SIG-M5 treated with dmso at 0.1 percent for 504 hours (cell line): ENCODE measurements around the gene TDRD12.
A peak's percentile ranks its signal among the peaks of the same experiment; 100 is the strongest.
"Not testable (repeated sequence)": the region's sequence is repeated elsewhere in the genome, so short reads cannot be mapped to it uniquely, and the experiment has no call there.

Experiments
- DNase-seq: peaks from one replicate; lab custom pipeline; 2025; ENCODE audit not compliant: unreplicated experiment; lab: John Stamatoyannopoulos, UW

TDRD12 gene

DNA sequence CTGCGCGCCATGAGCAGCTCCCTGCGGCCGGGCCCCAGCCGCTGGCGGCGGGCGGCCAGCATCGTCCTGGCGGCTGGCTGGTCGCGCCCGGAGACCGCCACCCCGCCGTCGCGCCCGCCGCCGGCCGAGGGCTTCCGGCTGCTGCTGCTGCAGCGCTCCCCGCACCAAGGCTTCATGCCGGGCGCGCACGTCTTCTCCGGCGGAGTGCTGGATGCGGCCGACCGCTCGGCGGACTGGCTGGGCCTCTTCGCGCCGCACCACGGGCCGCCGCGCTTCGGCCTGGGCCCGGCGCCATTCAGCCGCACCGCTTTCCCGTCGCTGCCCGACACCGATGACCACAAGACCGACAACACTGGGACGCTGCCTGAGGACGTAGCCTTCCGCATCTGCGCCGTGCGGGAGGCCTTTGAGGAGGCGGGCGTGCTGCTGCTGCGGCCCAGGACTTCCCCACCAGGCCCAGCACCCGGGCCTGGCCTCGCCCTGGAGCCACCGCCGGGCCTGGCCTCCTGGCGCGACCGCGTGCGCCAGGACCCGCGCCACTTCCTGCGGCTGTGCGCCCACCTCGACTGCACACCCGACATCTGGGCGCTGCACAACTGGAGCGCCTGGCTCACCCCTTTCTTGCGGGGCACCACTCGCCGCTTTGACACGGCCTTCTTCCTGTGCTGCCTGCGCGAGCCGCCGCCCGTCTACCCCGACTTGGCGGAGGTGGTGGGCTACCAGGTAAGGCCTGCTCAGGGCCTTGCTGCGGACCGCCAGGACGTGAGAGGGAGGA is 27.4 kb upstream of the TDRD12 start:
- peak; percentile 30 for DNase-seq

DNA sequence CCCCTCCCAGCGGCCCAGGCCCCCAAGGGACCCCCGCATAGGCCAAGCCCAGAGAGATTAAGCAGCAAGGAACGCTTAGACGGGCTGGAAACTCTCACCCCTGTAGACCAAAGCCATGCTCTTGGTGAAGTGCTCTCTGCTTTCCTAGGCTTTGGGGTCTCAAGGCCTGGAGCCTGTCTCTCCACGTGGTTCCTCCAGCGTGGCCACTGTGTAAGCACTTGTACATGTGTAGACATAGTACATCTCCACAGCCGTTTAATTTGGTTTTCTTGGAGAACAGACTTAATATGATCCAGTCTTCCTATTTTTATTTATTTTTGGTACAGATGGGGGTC is 26.9 kb upstream of the TDRD12 start:
- DNase-seq: no peak

DNA sequence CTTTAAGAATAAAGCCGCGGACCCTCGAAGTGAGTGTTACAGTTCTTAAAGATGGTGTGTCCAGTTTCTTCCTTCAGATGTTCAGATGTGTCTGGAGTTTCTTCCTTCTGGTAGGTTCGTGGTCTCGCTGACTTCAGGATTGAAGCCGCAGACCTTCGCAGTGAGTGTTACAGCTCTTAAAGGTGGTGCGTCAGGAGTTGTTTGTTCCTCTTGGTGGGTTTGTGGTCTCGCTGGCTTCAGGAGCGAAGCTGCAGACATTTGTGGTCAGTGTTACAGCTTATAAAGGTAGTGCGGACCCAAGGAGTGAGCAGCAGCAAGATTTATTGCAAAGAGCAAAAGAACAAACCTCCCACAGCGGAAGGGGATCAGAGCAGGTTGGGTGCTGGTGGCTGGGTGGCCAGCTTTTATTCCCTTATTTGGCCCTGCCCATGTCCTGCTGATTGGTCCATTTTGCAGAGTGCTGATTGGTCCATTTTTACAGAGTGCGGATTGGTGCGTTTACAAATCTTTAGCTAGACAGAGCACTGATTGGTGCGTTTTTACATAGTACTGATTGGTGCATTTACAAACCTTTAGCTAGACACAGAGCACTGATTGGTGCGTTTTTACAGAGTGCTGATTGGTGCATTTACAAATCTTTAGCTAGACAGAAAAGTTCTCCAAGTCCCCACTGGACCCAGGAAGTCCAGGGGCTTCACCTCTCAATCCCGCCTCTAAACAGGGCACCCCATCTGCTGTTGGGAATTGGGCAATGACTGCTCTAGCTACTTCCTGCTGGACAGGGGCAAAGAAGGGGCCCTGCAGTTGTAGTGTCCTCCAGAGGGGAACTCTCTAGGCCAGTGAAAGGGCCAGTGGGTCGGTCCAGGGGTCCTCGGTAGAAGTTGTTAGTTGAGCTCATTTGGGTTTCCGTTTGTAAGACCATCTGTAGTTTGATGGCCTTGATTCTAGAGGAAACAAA is 26.1 kb upstream of the TDRD12 start:
- peak; percentile 51 for DNase-seq

DNA sequence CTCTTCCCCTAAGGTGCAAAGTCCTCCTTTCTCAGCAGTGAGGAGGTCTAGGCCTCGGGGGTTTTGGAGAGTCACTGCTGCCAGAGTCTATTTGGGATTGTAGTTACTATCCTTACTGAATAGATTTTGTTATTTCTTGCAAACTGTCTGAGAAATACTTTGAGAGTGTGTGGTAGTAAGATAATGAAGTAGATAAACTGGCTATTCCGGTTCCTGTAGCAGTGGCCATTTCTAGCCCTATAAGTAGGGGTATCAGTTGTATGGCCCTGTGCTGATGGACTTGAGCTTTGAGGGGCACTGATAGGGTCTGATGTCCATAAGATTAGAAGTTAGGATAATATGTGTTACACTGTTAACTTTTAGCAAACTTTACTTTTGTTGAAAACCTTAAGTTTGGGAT is 25.3 kb upstream of the TDRD12 start:
- DNase-seq: not testable (repeated sequence)

DNA sequence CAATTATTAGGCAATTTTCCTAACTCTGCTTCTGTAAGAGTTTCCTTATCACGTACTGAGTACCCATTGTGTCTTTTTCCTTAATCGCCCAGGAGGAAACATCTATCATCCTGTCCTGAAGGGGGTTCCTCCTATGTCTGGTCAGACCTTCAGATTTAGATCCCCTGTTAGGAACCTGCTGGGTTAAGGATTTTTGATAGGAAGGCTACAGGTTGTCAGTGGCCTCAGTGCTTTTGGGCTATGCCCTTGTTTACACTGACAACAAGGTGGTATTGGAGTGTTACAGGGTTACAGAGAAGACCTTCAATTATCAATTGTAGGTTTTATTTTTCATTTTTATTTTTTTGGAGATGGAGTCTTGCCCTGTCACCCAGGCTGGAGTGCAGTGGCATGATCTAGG is 24.7 kb upstream of the TDRD12 start:
- not testable (repeated sequence) for DNase-seq

DNA sequence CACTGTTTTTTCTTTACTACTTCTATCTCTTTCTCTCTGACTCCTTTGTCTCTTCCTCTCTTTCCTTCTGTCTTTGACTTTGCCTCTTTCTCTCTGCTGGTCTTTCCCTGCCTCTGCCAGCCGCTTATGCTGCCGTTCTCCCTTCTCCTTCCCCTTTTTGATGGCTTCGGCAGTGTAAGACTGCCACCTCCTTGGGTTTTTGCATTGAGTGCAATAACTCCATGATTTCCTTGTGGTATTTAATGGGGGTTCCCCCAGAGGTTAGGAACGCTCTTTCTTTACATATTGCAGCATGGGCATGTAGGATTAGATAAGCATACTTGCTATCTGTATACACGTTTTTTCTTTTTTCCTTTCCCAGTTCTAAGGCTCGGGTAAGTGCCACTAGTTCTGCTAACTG is 24.1 kb upstream of the TDRD12 start:
- peak; percentile 63 for DNase-seq

DNA sequence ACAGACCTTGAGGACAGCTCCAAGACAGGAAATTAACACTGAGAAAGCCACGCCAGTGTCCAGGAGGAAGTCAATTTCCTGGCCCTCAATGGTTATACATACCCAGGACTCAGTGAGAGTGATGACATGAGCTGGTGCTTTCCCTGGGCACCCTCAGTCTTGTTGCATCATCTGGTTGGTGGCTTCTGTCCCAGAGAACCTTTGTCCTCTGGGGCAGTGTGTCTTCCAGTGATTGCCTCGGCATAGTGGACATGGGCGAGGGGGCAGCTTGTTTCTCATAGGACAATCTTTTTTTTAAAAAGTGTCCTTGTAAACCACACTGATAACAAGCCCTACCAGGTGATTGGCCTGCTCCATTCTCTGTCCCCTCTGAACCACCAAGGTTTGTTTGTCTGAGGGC is 22.8 kb upstream of the TDRD12 start:
- not testable (repeated sequence) for DNase-seq

DNA sequence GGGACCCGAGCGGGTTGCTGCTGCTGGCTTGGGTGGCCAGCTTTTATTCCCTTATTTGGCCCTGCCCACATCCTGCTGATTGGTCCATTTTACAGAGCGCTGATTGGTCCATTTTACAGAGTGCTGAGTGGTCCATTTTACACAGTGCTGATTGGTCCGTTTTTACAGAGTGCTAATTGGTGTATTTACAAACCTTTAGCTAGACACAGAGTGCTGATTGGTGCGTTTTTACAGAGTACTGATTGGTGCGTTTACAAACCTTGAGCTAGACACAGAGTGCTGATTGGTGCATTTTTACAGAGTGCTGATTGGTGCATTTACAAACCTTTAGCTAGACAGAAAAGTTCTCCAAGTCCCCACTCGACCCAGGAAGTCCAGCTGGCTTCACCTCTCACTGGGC is 19.4 kb upstream of the TDRD12 start:
- not testable (repeated sequence) for DNase-seq

DNA sequence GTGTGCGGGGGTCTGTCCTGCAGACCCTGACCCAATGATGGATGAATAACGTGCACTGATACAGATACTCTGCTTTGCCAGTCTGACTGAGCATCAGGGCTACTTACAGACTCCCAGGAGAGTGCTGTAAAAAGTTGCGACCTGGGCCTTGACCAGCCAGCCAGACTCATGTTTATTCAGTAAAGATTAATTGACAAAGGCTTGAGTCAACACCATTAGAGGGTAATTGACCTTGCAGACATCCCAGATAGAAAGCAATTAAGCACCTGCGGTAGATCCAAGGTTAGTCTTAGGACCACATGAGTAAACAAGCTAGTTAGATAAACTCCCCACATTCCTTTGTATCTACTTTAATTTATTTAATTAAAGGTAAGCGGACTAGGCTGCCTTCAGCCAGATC is 17.6 kb upstream of the TDRD12 start:
- DNase-seq: no peak

DNA sequence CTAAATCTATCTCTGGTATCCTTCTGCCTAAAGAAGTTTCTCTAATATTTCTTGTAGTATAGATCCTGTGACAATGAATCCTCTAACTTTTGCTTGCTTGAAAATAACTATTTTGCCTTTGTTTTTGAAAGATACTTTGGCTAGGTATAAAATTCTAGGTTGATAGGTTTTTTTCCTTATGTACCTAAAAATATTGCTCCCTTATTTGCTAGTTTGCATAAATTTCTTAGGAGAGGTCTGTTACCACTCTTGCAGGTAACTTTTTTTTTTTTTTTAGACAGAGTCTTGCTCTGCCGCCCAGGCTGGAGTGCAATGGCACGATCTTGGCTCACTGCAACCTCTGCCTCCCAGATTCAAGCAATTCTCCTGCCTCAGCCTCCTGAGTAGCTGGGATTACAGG is 15.6 kb upstream of the TDRD12 start:
- DNase-seq: not testable (repeated sequence)

DNA sequence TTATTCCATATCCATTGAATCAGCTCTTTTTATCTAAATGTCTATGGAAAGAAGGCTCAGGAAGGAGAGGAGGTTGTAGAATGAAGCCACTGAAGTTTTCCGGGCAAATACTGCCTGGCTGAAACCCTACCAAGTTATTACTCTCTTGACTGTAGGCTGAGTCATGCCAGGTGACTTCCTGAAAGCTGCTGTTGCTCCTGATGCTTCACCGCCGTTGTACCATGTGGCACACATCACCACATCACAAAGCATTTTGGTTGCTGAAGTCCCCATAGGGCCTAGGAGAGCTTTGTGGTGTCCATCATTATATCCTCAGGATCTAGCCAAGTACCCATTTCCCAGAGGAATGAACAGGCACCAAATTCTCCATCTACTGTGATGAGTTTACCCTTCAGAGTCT is 11.1 kb upstream of the TDRD12 start:
- DNase-seq: no peak

DNA sequence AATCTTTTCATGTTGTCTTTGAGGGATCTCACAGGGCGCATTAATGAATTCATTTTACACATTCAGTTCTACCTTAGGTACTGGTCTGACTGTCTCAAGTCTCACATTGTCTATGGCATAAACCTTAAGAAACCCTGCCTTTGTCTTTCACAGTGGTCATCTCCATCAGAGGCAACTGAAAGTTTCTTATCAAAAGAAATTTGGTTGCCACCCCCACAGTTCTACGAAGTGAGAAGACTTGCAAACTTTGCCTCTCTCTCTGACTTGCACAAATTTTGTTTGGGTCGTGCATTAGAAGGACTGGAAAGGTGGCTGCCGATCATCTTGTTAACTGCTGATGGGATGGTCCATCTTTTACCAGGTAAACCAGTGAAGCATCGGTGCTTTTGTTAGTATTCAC is 10.5 kb upstream of the TDRD12 start:
- DNase-seq: no peak

DNA sequence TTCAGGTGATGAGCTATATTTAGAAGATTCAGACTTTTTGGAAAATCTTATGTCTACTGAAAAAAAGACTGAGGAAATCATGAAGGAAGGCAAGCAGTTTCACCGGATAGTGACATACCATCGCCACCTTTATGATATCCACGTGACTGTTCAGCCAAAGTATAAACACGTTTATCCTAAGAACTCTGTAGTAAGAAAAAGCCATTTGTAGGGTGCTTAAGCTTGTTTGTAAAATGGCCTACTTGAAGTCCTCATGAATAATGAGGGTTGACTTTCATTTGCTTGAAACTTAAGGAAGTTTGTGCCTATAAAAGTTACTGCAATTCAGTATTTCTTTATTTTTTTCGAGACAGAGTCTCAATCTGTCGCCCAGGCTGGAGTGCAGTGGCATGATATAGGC is 7.8 kb upstream of the TDRD12 start:
- no peak for DNase-seq

DNA sequence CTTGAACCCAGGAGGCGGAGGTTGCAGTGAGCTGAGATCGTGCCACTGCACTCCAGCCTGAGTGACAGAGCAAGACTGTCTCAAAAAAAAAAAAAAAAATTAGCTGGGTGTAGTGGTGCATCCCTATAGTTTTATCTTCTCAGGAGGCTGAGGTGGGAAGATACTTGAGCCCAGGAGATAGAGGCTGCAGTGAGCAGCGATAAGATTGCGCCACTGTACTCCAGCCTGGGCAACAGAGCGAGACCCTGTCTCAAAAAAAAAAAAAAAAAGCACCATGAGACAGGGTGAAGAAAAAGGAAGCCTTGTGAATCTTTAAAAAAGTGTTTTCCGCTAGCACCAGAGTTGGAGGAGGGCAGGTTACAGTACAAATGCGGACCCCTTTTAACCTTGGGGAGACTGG is 3.4 kb upstream of the TDRD12 start:
- not testable (repeated sequence) for DNase-seq

DNA sequence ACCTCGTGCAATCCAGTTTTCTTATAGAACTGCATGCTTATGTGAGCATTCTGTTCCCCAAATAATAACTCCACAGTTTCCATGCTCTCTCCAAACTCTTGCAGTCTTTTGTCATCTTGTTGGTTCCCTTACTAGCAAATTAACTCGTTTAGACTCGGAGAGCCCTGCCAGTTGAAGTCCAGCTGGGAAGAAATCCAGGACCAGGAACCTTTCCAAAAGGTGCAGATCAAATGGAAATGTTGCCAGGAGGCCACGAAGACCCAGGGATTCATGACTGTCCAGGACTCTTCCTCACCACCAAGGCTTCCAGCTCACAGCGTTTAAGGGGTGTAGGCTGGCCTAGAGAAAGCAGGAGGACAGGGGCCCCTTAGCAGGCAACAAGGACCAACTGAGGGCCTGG is 2.1 kb upstream of the TDRD12 start:
- DNase-seq: no peak

DNA sequence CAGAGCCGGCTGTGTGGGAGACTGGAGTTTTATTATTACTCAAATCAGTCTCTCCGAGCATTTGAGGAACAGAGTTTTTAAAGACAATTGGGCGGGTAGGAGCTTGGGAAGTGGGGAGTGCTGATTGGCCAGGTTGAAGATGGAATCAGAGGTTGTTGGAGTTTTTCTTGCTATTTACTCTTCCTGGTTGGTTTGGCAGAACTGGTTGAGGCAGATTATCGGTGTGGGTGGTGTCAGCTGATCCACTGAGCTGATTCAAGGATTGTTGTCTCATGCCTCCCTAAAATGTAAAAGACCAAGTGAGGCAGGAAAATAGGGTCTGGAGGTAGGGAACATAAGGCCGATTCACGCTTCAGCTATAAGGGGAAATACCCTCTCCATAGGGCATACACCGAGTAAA is 1.3 kb upstream of the TDRD12 start:
- DNase-seq: peak; percentile 44

DNA sequence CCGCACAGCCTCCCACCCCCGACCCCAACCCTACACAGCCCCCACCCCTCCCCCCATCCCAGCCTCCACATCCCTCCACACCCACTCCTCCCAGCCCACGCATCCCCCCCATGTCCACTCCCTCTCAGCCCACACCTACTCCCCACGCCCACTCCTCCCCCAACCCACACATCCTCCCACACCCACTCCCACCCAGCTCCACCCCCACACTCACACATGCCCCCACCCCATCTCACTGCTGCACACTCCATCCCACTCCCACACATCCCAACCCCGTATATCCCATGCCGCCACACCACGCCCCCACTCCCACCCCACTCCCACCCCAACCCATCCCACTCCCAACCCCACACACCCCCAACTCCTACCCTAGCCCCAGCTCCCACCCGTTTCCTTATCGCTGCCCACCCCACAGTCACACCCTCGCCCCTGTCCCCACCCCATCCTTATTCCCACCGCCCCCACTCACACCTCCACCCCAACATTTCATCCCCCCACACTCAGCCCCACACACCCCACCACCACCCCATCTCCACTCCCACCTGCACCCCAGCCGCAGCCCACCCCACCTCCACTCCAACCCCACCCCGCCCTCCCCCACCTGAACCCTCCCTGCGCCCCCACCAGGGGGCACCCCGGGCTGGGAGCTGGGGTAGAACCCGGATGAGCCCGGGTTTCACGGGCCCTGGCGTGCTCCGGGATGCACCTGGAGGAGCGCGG is 809 bp downstream of the TDRD12 start:
- no peak for DNase-seq

DNA sequence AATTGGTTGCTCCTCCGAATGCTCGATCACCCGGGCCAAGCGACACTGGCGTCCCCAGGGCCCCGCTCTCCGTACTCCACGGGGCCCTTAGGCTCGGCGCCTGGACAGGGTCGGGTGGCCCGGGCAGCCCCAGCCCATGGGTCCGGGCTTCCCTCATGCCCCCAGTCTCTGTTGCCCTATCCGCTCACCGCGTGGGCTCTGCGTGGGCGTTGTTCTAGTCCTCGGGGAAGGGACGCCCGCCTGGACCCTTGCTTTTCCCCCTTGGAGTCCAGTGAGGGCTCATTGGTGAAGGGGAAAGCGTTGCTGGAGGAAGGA is 1.3 kb downstream of the TDRD12 start:
- no peak for DNase-seq

DNA sequence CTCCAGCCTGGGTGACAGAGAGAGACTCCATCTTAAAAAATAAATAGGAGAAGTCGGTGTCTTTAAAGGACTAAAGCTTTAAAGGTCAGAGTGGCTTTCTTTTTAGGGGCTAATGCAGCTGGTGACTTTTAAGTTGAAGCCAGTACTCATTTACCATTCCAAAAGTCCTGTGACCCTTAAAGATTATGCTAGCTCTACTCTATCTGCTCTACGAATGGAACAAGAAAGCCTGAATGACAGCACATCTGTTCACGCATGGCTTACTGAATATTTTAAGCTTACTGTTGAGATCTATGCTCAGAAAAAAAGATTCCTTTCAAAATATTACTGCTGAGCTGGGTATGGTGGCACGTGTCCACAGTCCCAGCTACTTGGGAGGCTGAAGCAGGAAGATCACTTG is 16.4 kb downstream of the TDRD12 start:
- no peak for DNase-seq

DNA sequence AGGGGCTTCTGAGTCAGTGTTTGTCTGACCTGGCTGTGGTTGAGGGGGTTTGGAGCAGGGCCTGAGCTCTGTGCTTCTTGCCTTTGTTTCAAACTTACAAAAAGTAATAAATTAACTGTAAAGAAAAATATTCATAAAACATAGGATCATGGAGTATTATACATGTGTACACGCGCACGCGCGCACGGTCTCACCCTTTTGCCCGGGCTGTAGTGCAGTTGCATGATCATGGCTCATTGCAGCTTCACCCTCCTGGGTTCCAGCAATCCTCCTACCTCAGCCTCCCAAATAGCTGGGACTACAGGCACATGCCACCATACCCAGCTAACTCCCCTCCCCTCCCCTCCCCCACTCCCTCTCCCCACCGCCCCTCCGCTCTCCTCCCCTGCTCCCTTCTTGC is 23.5 kb downstream of the TDRD12 start:
- no peak for DNase-seq

DNA sequence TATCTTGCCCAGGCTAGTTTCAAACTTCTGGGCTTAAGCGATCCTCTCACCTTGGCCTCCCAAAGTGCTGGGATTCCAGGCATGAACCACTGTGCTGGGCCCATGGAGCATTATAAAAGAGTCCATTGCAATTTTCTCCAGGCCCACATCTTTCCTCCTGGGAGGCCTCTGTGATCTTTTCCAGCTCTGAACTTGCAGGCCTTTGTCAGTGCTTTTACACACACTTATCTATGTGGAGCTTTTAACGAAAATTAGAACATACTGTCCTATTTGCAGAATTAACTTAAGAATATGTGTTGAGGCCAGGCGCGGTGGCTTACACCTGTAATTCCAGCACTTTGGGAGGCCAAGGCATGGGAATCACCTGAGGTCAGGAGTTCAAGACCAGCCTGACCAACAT is 23.9 kb downstream of the TDRD12 start:
- DNase-seq: no peak
